Lung (tissue), 12 donors: Measurements from ENCODE around the gene PRPF18. TPM values are rescaled to one million over a fixed set of nuclear protein-coding genes. Genes with fewer than 3 reads are reported as not detected.

Experiments used
- ATAC-seq: fragments of 200-7000 bp; cut with Tn5 transposase; one replicate; pipeline ENCODE4 v1.9.1; 2020; ENCODE audit warnings: moderate number of reproducible peaks; ENCODE audit not compliant: insufficient read depth, low FRiP score
- DNase-seq, 3 donors: peaks; one replicate each; pipeline ENCODE4 v3.0.0-alpha.2; 2013 to 2017
- H3K27ac ChIP-seq, 2 donors: one replicate each; pipeline ENCODE4 v1.5.1; 2013; ENCODE audit warnings: mild to moderate bottlenecking in 2 of 2, moderate library complexity in 2 of 2, control low read depth in 1 of 2, inconsistent platforms in 1 of 2, low read depth in 1 of 2, low read length in 1 of 2
- H3K27me3 ChIP-seq, 3 donors: one replicate each; pipeline ENCODE4 v1.5.1; 2013; ENCODE audit warnings: low read length in 2 of 3; ENCODE audit not compliant: control insufficient read depth in 3 of 3, insufficient read depth in 3 of 3
- H3K36me3 ChIP-seq, 4 donors: one replicate each; pipeline ENCODE4 v1.5.1; 2013; ENCODE audit warnings: low read length in 4 of 4, mild to moderate bottlenecking in 1 of 4, moderate library complexity in 1 of 4; ENCODE audit not compliant: control insufficient read depth in 4 of 4, insufficient read depth in 4 of 4
- H3K4me1 ChIP-seq, 5 donors: one replicate each; pipeline ENCODE4 v1.5.1; 2013; ENCODE audit warnings: low read length in 5 of 5, mild to moderate bottlenecking in 2 of 5, moderate library complexity in 1 of 5; ENCODE audit not compliant: control insufficient read depth in 5 of 5, insufficient read depth in 5 of 5
- H3K4me3 ChIP-seq: one replicate; pipeline ENCODE4 v1.5.1; 2013; ENCODE audit warnings: mild to moderate bottlenecking, control low read depth, moderate library complexity
- H3K9ac ChIP-seq, 2 donors: one replicate each; pipeline ENCODE4 v1.5.1; 2013; ENCODE audit warnings: low read length in 2 of 2, control low read depth in 1 of 2; ENCODE audit not compliant: insufficient read depth in 1 of 2
- H3K9me3 ChIP-seq, 4 donors: one replicate each; pipeline ENCODE4 v1.5.1; 2013; ENCODE audit warnings: low read length in 3 of 4, mild to moderate bottlenecking in 1 of 4, moderate library complexity in 1 of 4; ENCODE audit not compliant: control insufficient read depth in 4 of 4, insufficient read depth in 3 of 4
- WGBS, 2 donors: extraction: QIAGEN DNeasy Blood & Tissue Kit; methylation state at CpG; one replicate each; pipeline ENCODE4 v1.1.7; 2013; 5-methylcytosine and 5-hydroxymethylcytosine counted together
- polyA plus RNA-seq, 2 donors: library from polyadenylated mRNA; stranded (reverse); fragments of 200-250 nt; gene quantifications; one replicate each; pipeline ENCODE4 v1.2.1, GENCODE V29; 2013
- total RNA-seq, 2 donors: library from RNA; depleted of rRNA in 1 of 2; stranded (reverse); fragments of >200 nt in 1 of 2; gene quantifications; one replicate each; pipeline ENCODE4 v1.2.1, GENCODE V29; 2014 to 2021
- TF ChIP-seq, protein P1 (sequence below): IDR thresholded peaks from 2 replicates; pipeline ENCODE4 v1.5.1; 2012; ENCODE audit warnings: mild to moderate bottlenecking; ENCODE audit errors: control extremely low read depth, extremely low read depth
- donor health status: control.
- donor health status: control.
- donor health status: Bipolar disorder and iron deficiency.
- donor health status: healthy.
- donor health status: DM: yes; HTN: yes; CAD: no.

The PRPF18 gene
- total and polyA plus RNA-seq, 4 donors: 10.6 to 39.9 (median 19.3) TPM

DNA sequence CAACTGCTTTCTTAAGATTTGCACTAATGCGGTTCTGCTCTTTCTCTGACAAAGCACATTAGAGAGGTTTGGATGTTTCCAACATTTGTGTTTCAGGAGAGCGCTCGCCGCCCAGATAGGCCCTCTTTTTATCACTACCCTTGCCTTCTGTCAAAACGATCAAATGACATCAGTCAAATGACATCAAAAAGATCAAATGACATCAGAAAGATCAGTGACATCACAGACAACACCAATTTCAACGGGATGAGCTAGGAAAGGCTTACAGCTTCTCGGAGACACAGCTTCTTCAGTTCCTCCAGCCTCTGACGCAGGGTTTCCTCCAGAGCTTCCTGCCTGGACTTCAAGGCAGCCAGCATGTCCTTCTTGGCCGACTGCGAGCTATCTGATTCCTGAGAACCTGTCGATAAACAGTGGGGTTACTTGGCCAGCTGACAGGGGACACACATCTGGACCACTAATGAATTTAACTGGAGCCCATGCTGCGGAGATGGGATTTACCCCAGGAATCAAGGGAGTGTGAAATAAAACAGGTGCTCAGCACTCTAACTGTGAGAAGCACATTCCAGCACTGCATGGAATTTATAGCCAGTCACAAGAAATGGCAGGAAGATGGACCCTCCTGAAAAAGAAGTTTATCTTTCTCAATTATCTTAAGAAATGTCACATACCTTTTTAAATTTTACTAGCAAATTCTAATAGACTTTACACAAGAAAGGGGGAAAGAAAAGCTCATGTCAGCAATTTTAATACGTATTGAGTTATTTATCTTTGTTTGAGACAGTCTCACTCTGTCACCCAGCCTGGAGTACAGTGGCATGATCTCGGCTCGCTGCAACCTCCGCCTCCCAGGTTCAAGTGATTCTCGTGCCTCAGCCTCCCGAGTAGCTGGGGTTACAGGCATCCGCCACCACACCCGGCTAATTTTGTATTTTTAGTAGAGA lies 88.2 kb downstream of the PRPF18 start:
- Histone ChIP-seq H3K4me3 (no peak overlapping the region), H3K4me1 (peaks cover 2 to 33% (median 20%) of the 10 kb centered on the region in 5 donors), H3K9ac (no peak overlapping the region), H3K27ac (no peak overlapping the region), H3K27me3 (no peaks in the 10 kb centered on the region), H3K36me3 (peaks cover 3 to 35% (median 17%) of the 10 kb centered on the region in 4 donors), H3K9me3 (no peaks in the 10 kb centered on the region)
- WGBS, 2 donors: 74 to 77% methylated on average over 20 of the region's 20 CpGs
- DNase-seq (peak in 2 of 3 donors; percentile 28 to 50), ATAC-seq (no peak)
- TF ChIP-seq, protein P1, sequence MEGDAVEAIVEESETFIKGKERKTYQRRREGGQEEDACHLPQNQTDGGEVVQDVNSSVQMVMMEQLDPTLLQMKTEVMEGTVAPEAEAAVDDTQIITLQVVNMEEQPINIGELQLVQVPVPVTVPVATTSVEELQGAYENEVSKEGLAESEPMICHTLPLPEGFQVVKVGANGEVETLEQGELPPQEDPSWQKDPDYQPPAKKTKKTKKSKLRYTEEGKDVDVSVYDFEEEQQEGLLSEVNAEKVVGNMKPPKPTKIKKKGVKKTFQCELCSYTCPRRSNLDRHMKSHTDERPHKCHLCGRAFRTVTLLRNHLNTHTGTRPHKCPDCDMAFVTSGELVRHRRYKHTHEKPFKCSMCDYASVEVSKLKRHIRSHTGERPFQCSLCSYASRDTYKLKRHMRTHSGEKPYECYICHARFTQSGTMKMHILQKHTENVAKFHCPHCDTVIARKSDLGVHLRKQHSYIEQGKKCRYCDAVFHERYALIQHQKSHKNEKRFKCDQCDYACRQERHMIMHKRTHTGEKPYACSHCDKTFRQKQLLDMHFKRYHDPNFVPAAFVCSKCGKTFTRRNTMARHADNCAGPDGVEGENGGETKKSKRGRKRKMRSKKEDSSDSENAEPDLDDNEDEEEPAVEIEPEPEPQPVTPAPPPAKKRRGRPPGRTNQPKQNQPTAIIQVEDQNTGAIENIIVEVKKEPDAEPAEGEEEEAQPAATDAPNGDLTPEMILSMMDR: no peak

DNA sequence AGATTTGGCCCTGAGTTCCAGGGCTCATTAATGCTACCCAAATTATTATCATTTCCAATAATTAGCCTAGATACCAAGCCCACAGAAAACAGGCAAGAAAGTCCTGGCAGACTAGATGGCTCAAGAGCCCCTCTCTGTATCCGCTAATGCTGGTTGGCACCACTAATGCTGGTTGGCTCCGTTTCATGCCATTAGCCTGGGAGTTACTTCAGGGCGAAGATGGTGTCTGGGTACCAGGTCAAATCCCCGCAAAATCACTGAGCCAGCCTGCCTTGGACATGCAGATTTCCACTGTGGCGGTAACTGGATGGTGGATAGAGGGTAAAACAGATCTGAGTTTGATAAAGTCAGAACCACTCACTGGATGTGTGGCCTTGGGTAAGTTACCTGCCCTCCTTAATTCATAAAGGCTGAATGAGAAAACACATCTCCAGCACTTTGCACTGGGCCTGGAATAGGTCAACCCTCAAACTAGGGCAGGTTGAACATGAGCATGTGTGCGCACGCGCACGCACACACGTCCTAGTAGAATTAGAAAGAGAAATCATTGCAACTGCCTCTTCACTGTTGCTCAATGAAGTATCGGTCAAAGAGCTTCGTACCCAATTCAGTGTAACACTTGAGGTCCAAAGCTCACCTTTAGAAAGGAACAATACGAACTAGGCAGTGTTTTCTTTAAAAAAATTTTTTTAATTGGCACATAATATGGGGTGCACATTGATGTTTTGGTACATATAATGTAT lies 91.5 kb downstream of the PRPF18 start:
- Histone ChIP-seq H3K4me3 (no peak overlapping the region), H3K27ac (no peak overlapping the region), H3K9ac (no peak overlapping the region), H3K27me3 (no peaks in the 10 kb centered on the region), H3K36me3 (peaks cover 5 to 26% (median 10%) of the 10 kb centered on the region in 4 donors), H3K4me1 (peaks cover 0 to 11% (median 4%) of the 10 kb centered on the region in 5 donors), H3K9me3 (no peaks in the 10 kb centered on the region)
- TF ChIP-seq, protein P1: no peak
- 96 to 98% methylated on average over 13 of the region's 13 CpGs for WGBS, 2 donors
- ATAC-seq (no peak), DNase-seq (no peak)

Other genes with a start within 250 kb of the PRPF18 start
- gene SEPHS1, start 238.7 kb upstream of the PRPF18 start, total RNA-seq: 10 to 100 TPM; 37.4 to 47.3 TPM
- gene SEPHS1, start 238.7 kb upstream of the PRPF18 start, polyA plus RNA-seq: 10 to 100 TPM; 19.5 to 33.4 TPM
- 10 to 100 TPM; 12.7 to 27.6 TPM for gene BEND7, start 58.0 kb upstream of the PRPF18 start, total RNA-seq
- gene BEND7, start 58.0 kb upstream of the PRPF18 start, polyA plus RNA-seq: 1 to 10 TPM; 4.9 to 8.1 TPM